HG03354 (cell line): ENCODE measurements around the gene OGFR.
A peak's percentile ranks its signal among the peaks of the same experiment; 100 is the strongest.

Experiments used
- ATAC-seq: cut with Tn5 transposase; IDR thresholded peaks from one replicate; pipeline ENCODE4 v1.9.1; 2021; ENCODE audit warnings: mild to moderate bottlenecking; ENCODE audit not compliant: unreplicated experiment, poor library complexity, severe bottlenecking

OGFR gene

DNA sequence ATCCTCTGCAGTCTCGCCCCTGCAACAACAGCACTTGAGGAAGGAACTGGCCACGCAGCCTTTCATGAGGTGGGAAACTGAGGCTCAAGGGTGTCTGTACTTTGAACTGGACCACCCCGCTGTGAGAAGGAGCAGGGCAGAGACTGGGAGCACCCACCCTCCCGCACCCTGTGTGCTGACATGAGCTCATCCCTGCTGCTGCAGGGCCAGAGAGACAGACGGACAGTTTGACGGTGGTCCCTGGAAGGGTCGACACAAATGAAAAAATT is 25.3 kb upstream of the OGFR start:
- no peak for ATAC-seq

DNA sequence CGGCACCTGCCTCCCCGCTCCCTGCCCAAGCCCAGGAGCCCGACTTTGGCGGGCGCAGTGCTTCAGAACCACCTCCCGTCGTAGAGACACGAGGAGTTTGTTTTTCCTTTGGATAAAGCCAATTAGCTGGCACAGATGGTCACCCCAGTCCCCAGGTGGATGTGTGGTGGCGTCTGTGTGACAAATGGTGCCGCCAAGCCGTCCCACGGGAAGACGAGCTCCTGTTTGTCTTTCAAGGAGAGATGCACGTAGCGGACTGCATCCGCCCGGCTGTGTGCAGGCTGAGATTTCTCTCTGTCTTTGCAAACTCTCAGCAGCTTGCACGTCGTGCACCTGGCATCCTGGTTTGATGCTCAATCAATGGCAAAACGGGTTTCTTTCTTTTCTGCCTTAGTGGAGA is 24.4 kb upstream of the OGFR start:
- ATAC-seq, result no peak

DNA sequence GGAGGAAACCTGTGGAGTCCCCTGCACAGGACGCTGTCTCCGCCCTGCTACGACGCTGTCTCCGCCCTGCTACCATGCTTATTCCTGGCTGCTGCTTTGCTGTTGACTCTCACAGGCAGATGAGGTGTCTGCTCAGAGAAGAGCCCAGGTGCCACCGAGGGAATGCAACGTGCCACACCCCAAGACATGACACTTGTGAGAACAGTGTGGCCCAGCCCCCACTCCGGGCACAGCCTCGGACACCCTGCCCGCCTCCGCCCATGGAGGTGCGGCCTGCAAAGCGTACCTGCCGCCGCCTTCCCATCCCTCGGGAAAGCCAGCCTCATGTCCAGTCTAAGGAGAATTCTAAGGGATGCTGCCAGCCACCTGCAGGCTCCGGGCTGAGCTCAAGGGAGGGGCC is 23.9 kb upstream of the OGFR start:
- no peak for ATAC-seq

DNA sequence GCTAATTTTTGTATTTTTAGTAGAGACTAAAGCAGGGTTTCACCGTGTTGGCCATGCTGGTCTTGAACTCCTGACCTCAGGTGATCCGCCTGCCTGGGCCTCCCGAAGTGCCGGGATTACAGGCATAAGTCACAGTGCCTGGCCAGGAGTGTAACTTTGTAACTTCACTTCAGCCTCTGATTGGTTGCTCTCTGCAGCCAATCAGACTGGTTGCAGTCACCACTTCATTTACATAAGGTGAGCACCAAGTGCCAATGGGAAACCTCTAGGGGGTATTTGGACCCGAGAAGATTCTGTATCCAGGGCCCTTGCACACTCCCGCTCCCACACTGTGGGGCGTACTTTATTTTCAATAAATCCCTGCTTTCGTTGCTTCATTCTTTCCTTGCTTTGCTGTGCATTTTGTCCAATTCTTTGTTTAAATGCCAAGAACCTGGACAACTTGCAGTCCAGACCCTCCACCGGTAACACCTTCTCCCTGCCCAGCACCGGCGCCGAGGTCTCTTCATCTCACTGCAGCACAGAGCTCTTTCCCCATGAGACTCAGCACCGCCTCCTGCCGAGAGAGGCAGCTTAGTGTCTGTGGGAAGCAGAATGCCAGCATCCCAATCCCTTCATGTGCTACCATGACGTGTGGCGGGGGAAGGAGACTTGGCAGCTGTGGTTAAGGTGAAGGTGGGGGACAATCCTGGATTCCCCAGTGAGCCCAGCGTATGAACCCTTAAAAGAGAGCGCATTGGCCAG is 22.3 kb upstream of the OGFR start:
- ATAC-seq, result no peak

DNA sequence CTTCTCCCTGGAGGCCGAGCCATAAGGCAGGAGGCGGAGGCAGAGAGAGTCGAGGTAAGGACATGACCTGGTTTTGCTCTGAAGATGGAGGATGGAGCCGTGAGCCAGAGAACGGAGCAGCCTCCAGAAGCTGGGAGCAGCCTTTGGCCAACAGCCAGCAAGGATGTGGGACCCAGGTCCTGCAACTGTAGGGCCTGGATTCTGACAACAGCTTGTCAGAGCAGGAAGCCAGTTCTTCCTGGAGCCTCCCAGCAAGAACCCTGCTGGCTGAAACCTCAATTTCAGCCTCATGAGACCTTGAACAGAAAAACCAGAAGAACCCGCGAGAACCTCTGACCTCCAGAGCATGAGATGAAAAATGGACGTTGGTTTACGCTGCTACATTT is 21.7 kb upstream of the OGFR start:
- ATAC-seq, result no peak

DNA sequence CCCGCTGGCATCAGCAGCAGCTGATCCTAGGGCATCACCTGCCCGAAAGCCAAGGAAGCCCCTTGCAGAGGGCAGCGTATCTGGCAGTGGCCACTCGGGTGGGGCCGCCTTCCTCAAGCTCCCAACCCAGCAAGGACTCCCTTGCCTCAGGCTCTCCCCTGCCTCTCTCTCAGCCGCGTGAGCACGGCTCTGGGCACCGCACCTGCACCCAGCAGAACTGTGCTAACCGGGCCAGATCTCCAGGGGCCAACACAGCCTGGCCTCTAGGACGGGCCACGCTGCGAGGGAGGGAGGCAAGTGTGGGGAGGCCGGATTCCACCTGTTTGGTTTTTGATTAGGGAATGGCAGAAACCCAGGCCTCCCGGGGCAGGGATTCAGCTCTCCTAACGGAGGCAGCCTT is 20.1 kb upstream of the OGFR start:
- ATAC-seq, result no peak

DNA sequence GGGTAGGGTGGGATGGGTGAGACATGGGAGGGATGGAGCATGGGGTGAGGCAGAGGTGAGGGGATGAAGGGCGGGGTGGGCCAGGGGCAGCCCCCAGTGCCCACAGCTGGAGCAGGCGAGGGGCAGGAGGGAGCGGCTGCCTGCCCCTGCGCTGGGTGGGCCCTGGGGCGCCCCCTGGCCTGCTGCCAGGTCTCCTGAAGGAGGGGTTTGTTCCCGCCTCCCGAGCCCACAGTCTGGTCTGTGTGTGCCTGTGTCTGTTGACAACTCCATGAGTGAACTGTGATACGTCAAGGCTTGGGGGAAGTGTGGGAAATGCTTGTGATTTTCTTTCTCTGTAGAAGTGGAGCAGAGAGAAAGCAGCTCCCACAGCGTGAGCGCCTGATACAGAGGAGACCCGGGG is 19.2 kb upstream of the OGFR start:
- ATAC-seq, result no peak

DNA sequence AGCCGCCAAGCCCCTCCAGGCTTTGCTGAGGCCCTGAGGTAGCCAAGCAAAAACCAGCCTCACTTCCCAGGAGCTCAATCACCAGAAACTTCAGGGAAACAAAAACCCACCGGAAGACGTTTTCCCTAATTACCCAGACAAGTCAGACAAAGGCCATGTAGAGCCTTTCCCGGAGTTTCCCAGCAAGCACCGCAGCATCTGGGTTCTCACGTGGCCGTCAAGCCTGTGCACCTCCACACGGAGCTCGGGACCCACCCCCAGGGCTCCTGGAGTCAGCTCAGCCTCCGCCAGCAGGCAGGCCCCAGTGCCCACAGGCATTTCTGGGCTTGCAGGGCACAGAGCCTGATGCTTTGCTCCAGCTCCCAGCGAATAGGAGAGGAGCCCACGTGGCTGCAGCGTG is 18.5 kb upstream of the OGFR start:
- ATAC-seq, result no peak

DNA sequence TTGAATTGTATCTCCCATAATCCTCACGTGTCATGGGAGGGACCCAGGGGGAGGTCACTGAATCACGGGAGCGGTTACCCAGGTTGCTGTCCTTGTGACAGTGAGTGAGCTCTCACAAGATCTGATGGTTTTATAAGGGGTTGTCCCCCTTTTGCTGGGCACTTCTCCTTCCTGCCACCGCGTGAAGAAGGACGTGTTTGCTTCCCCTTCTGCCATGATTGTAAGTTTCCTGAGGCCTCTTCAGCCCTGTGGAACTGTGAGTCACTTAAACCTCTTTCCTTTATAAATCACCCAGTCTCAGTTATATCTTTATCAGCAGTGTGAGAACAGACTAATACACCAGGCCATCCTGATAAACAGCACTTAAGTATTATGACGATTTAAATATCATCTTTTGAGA is 17.3 kb upstream of the OGFR start:
- ATAC-seq, result no peak

DNA sequence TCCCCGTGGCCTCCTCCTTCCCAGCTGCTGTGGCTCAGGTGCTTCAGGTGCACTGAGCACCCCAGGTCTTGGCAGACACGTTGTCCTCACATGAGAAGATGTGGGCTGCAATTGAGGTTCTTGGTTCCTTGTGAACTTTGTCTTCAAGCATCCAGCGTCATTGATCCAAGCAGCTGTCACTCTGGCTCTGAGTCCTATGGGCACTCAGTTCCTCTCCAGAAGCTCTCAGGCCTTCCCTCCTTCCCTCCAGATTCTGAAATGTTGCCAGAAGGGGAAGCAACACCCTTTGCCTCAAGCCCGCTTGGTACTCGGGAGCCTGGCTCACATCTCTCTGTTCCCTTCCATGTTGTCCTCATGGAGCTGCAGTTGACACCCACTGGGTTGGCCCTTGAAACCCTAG is 16.8 kb upstream of the OGFR start:
- ATAC-seq, result no peak

DNA sequence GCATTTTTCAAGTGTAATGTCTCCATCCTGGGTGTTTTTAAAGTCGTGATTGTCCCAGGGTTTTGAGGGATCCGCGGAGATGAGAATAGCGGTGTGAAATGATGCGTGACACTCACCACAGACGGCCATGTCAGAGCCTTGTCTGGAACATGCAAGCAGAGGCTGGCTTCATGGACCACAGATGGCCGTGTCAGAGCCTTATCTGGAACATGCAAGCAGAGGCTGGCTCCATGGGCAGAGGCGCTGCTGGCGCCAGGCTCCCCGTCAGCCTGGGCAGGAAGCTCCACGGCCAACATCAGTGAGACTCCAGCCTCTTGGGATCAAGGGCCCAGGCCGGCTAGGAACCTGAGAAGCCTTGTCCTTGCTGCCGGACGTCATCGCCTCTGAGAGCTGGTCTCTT is 16.0 kb upstream of the OGFR start:
- no peak for ATAC-seq

DNA sequence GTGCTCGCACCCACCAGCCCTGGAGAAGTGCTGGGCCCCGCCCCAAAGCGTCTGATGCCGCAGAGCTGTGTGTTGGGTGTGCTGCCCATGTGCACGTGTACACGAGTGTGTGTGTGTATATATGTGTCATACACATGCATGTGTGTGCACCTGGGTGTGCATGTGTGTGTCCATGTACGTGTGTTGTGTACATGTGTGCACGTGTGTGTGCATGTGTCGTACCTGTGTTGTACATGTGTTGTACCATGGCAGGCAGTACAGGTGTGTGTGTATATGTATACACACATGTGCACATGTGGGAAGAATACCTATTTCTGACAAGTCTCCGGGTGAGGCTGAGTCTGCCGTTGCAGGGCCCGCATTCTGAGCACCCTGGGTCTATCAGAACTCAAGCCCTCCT is 14.6 kb upstream of the OGFR start:
- no peak for ATAC-seq

DNA sequence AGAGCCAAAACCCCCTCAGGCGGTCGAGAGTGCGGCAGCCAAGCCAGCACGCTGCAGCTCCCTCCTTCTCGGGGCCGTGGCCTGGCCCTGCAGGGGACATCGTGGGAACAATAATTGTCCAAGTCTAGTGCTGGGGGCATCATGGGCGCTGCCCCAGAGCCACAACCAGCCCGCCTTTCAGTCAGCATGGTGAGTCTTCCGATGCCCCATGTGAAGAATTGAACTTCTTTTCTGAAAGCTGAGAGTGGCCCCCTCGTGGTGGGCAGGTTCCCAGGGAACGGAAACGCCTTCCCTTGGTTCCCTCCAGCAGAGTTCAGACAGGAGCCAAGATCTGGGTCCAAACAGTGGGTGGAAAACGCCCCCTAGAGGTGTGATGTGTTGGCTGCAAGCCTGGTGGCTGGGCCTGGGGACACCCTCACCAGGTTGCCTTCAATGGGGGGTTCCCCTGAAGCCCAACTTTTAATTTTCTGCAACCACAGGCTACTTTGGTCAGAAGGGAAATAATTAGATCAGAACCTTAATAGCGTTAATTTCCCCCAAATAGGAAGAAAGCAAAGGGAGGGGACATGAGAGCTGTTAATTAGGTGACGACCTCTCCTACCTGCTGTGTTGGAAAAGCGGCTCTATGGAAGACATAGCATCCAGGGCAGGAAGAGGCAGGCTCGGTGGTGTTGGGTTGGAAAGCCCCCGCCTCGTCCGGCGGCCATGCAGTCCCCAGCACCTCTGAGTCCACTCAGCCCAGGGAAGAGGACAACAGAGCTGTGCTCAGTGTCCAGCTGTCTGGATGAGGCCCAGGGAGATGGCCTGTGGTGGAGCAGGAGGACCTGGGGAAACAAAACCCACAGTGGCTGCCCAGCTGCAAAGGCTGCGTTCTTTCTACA is 13.1 kb upstream of the OGFR start:
- no peak for ATAC-seq

DNA sequence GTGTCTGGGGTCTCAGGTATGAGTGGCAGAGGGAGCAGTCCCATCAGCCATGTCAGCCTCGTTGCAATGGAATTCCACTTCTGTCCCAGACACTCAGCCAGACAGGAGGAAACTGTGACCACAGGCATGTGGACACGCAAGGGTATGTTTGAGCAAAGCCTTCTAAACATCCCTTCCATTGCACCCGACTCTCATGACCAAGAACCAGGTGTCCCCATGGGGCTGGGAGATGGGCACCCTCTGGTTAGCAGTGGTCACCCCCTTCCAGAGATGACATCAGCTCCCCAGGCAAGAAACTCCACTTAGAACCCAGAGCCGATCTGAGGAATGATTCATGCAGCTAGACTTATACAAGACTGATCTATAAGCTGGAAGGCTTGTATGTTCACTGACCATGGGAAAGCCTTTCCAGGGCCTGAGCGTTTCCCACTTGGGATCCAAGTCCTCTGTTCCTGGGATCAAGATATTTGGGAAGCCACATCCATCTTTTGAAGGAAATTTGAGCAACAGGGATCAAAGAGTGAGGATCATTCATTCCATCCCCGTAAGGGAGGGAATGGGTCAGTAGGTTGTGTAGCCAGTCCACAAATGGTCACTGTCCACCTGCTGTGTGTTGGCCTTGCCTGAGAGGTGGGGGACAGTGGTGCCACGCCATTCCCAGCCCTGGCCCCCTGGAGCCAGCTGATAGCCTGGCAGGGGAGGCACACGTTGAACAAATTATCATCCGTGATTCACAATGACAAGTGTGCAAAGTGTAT is 12.3 kb upstream of the OGFR start:
- ATAC-seq, result no peak

DNA sequence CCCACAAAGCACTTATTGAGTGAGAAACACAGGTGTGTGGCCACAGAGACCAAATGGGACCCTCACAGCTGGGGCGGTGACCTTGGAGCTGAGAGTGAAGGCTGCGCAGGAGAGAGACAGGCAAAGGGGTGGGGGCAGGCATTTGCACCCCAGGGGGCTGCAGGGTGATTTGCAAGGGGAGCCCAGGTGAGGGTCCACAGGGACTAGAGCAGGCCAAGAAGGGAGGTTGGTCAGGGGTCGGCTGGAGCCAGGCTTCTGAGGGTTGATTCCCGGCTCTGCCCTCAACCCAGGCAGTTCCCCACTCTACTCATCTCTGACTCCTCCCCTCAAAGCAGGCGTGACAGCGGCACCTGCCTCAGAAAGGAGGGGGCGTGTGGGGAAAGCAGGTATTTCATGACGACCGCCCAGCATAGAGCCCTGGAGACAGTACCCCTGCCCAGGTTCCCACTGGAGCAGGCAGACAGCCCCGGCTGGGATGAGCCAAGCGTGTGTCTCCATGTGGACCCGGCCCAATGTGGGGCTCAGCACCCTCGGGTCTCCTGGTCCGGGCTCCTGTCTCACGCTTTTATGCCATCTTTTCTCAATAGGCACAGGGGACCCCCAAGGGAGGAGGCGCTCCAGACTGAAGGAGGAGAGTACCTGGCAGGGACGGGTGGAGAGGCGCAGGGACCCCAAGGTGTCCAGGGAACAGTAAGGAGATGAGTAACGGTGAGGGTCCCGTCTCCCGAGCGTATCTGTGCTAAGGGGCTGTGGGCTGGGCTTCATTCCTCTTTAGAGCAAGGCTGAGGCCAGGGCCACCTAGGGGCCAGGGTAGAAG is 11.5 kb upstream of the OGFR start:
- no peak for ATAC-seq

DNA sequence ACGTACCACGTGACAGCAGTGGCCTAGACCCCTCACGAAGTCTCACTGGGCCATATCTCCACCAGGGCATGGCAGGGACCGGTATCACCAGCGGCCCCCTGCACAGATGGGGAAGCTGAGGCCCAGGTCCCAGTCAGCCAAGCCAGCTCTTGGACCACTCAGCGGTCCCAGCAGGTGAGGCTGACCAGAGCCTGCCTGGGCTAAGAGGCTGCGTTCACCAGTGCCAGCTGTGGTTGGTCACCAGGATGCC is 11.0 kb upstream of the OGFR start:
- ATAC-seq, result no peak

DNA sequence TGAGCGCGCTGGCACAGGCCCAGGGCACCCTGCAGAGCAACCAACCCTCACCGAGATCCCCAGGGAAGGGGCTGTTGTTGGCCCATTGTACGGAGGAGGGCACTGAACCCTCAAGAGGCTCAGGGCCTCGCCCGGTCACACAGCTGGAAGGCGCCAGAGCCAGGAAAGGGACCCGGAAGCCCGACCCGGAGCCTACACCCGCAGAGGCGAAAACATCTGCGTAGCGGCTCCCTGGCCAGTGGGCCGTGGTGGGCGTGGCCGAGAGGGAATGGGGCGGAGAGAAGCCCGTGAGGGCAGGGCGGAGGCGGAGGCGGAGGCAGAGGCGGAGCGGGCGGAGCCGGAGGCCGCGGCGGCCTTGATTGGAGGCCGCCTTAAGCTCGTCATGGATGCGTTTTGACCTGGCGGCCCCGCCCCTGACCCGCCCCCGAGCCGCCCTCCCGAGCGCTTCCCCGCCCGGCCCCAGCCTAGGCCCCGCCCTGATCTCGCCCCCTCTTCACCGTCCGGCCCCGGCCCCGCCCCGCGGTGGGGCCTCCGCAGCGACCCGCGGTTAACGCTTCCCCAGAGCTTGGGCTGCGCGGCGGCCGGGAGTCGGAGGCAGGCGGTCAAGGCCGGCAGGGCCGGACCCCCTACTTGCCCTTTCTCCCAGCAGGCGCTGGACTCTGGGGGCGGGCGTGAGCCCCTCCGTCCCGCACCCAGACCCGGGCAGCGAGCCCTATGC is 10.5 kb upstream of the OGFR start:
- ATAC-seq, result peak; percentile 73

DNA sequence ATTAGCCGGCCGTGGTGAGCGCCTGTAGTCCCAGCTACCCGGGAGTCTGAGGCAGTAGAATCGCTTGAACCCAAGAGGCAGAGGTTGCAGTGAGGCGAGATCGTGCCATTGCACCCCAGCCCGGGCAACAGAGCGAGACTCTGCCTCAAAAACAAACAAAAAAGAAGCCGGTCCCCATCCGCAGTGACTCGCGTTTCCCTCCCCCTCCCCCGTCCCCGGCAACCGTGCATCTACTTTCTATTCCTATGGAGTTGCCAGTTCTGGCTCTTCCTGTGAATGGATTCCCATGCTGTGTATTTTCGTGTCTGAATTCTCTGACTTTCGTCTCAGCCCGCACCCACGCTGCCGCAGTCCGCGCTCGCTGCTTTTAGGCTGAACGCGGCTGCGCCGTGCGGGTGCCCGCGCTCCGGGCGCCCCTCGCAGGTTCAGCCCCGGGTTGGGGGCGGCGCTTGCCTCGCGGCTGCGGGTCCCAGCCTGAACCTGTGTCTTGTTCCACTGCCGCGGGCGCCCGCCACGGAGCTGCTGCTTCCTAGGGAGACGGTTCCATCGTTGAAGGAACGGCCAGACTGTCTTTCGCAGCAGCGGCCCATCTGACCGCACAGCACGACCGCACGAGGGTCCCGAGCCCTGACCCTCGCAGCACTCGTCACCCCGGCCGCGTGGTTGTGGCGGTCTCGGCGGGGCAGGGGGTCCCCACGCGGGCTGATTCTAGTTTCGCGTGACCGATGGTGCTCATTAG is 9.4 kb upstream of the OGFR start:
- ATAC-seq, result no peak
